BE2C (cell line): ENCODE results near the gene RIBC2.
"Not testable (repeated sequence)": the region's sequence is repeated elsewhere in the genome, so short reads cannot be mapped to it uniquely, and the experiment has no call there.

Experiments
- DNase-seq: peaks from one replicate; pipeline ENCODE4 v3.0.0-alpha.2; 2020
- H3K27me3 ChIP-seq: fragments of 250-450 bp; sonication (Bioruptor Pico); 2 replicates; pipeline ENCODE4 v1.5.1; 2020; ENCODE audit warnings: mild to moderate bottlenecking
- H3K36me3 ChIP-seq: fragments of 250-450 bp; sonication (Bioruptor Pico); 2 replicates; pipeline ENCODE4 v1.5.1; 2020; ENCODE audit warnings: mild to moderate bottlenecking
- H3K4me1 ChIP-seq: fragments of 250-450 bp; sonication (Bioruptor Pico); 2 replicates; pipeline ENCODE4 v1.5.1; 2020
- H3K4me3 ChIP-seq: 2 replicates; pipeline ENCODE4 v1.5.1; 2011; ENCODE audit warnings: low read depth, low read length
- H3K9me3 ChIP-seq: fragments of 250-450 bp; sonication (Bioruptor Pico); 2 replicates; pipeline ENCODE4 v1.5.1; 2020
- TF ChIP-seq, protein P1 (sequence below): IDR thresholded peaks from 2 replicates; pipeline ENCODE4 v1.5.1; 2012; ENCODE audit warnings: mild to moderate bottlenecking, low read depth, low read length

The RIBC2 gene

DNA sequence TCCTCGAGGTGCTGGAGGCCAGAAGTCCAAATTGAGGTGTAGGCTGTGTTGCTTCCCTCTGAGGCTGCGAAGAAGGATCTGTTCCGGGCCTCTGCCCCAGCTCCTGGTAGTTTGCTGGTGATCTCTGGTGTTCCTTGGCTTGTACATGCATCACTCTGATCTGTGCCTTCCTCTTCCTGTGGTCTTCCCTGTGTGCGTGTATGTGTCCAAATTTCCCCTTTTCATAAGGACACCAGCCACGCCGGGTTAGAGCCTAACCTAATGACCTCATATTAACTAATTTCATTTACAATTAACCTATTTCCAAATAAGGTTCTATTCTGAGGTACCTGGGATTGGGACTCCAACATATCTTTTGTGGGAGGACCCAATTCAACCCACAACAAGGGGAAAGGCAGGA, 21.5 kb downstream of the RIBC2 start:
- no peak for DNase-seq
- Histone ChIP-seq H3K9me3 (no peaks in the 10 kb centered on the region), H3K4me3 (no peak overlapping the region), H3K27me3 (no peaks in the 10 kb centered on the region), H3K36me3 (no peaks in the 10 kb centered on the region), H3K4me1 (peaks cover 7% of the 10 kb centered on the region)
- TF ChIP-seq, protein P1, sequence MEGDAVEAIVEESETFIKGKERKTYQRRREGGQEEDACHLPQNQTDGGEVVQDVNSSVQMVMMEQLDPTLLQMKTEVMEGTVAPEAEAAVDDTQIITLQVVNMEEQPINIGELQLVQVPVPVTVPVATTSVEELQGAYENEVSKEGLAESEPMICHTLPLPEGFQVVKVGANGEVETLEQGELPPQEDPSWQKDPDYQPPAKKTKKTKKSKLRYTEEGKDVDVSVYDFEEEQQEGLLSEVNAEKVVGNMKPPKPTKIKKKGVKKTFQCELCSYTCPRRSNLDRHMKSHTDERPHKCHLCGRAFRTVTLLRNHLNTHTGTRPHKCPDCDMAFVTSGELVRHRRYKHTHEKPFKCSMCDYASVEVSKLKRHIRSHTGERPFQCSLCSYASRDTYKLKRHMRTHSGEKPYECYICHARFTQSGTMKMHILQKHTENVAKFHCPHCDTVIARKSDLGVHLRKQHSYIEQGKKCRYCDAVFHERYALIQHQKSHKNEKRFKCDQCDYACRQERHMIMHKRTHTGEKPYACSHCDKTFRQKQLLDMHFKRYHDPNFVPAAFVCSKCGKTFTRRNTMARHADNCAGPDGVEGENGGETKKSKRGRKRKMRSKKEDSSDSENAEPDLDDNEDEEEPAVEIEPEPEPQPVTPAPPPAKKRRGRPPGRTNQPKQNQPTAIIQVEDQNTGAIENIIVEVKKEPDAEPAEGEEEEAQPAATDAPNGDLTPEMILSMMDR: no peak

DNA sequence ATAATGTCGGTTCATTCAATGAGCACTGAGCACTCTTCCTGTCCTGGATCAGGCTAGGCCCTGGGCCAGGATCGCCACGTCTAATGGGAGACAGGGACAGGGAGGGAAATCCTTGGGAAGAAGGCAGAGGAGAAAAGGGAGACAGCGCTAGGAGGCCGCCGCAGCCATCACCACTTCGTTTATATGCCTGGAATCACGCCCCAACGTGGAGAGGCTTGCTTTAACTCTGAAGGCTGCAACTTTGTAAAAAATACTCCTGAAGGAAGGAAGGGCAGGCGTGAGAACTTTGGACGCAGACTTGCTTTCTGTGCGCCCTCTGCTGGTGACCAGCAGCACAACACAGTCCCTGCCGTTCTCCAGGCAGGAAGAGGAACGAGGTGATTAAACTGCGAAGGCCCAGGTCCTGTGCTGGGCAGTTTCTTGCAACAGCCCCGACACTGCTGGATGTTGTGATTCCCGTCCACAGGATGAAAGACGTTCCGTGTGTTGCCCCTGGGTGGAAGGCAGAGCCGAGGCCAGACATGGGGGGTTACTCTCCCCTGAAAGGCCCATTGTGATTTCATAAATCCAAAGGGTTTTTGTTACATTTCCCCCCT, 22.1 kb downstream of the RIBC2 start:
- DNase-seq: peak; percentile 83

DNA sequence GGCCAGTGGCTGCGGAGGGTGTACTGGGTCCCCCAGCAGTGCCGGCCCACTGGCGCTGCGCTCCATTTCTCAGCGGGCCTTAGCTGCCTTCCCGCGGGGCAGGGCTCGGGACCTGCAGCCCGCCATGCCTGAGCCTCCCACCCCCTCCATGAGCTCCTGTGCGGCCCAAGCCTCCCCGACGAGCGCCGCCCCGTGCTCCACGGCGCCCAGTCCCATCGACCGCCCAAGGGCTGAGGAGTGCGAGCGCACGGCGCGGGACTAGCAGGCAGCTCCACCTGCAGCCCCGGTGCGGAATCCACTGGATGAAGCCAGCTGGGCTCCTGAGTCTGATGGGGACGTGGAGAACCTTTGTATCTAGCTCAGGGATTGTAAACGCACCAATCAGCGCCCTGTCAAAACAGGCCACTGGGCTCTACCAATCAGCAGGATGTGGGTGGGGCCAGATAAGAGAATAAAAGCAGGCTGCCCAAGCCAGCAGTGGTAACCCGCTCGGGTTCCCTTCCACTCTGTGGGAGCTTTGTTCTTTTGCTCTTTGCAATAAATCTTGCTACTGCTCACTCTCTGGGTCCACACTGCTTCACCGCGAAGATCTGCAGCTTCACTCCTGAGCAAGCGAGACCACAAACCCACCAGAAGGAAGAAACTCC, 23.5 kb downstream of the RIBC2 start:
- H3K9me3 ChIP-seq, H3K4me3 ChIP-seq, H3K4me1 ChIP-seq, H3K27me3 ChIP-seq, DNase-seq, H3K36me3 ChIP-seq: not testable (repeated sequence)

More for the DNA sequence above, 22.1 kb downstream of the RIBC2 start:
- H3K36me3 ChIP-seq: no peaks in the 10 kb centered on the region
- no peaks in the 10 kb centered on the region for H3K27me3 ChIP-seq
- peaks cover 7% of the 10 kb centered on the region for H3K4me1 ChIP-seq
- H3K9me3 ChIP-seq: no peaks in the 10 kb centered on the region
- peak overlapping the region; percentile 19; the same call in 1 of the 2 replicates for H3K4me3 ChIP-seq
- TF ChIP-seq, protein P1: peak; percentile 99

DNA sequence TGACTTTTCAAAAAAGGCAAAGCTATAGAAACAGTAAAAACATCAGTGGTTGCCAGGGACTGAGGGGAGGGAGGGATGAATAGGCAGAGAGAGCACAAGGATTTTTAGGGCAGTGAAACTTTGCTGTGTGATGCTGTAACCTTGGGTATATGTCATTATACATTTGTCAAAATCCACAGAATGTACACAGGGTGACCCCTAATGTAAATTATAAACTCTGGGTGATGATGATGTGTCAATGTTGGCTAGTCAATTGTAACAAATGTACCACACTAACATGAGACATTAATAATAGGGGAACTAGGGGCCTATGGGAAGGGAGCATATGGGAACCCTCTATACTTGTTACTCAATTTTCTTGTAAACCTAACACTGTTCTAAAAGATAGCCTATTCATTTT, 24.8 kb downstream of the RIBC2 start:
- no peak for DNase-seq
- Histone ChIP-seq H3K27me3 (no peaks in the 10 kb centered on the region), H3K9me3 (no peaks in the 10 kb centered on the region), H3K4me1 (peaks cover 7% of the 10 kb centered on the region), H3K36me3 (no peaks in the 10 kb centered on the region), H3K4me3 (no peak overlapping the region)
- TF ChIP-seq, protein P1: no peak

DNA sequence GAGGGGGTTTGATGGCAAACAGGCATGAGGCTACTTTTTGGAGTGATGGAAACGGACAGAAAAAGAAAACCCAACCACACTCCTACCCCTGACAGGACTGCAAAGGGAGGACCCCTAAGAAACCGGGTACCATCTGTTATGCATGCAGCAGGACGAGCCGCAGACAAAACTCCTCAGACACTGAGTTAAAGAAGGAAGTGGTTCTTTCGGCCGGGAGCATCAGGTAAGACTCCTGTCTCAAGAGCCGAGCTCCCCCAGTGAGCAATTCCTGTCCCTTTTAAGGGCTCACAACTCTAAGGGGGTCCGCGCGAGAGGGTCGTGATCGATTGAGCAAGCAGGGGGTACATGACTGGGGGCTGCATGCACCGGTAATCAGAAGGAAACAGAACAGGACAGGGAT, 27.2 kb downstream of the RIBC2 start:
- peak overlapping the region; percentile 10; the same call in 1 of the 2 replicates for H3K4me3 ChIP-seq

DNA sequence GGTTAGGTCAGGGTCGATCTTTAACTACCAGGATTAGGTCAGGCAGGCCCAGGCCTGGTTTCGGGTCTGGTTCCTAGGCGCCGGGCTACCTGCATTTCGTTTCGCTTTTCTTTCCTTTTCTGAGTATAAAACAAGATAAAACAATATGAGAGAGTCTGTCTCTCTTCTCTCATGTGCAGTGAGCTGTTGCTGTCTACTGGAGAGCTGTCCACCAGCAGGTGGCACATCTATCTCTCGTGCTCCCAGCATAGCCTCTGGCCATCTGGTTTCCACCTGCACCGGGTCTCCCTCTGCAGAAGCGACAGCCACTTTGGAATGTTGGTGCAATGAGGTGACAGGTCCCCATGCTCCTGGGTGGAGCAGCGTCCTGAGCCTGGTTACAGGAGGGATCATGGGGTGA, 27.6 kb downstream of the RIBC2 start:
- DNase-seq: peak; percentile 77
- H3K36me3 ChIP-seq: no peaks in the 10 kb centered on the region
- TF ChIP-seq, protein P1: peak; percentile 90
- H3K4me1 ChIP-seq: peaks cover 2% of the 10 kb centered on the region; the same call in 1 of the 2 replicates
- peak overlapping the region; percentile 10 for H3K4me3 ChIP-seq
- H3K9me3 ChIP-seq: no peaks in the 10 kb centered on the region
- H3K27me3 ChIP-seq: no peaks in the 10 kb centered on the region

More for the DNA sequence above, 27.2 kb downstream of the RIBC2 start:
- H3K9me3 ChIP-seq, H3K27me3 ChIP-seq, H3K36me3 ChIP-seq, H3K4me1 ChIP-seq, DNase-seq: not testable (repeated sequence)

DNA sequence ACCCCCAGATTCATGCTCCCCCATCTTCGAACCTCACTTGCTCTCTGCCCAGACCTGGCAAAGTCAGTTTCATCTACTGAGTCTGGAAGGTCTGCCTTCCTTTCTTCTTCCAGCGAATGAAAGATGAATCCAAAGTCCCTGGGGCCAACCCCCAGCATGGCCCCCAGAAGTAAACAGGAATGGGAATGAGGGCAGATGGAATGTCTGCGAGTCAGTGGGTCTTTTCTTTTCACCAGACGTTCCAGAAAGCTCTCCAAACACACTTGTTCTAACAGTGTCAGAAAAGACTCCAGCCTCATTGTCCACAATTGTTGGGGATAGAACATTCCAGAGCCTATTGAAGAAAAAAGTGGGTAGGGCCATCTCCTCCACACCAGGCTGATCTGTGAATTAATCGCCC, 28.6 kb downstream of the RIBC2 start:
- Histone ChIP-seq H3K27me3 (no peaks in the 10 kb centered on the region), H3K4me3 (no peak overlapping the region), H3K4me1 (peaks cover 2% of the 10 kb centered on the region; the same call in 1 of the 2 replicates), H3K36me3 (no peaks in the 10 kb centered on the region), H3K9me3 (no peaks in the 10 kb centered on the region)
- TF ChIP-seq, protein P1: no peak
- no peak for DNase-seq
